ENCODE data around the gene CIPC. TPM values are rescaled to one million over a fixed set of nuclear protein-coding genes. Genes with fewer than 3 reads are reported as not detected.

Gene CIPC
- total and polyA plus RNA-seq, 9 of the 15 experiments (the other 6 are each of a cell fraction or from before 2014, with no cell fraction given): 5.0 to 16.9 (median 10.7) TPM

DNA sequence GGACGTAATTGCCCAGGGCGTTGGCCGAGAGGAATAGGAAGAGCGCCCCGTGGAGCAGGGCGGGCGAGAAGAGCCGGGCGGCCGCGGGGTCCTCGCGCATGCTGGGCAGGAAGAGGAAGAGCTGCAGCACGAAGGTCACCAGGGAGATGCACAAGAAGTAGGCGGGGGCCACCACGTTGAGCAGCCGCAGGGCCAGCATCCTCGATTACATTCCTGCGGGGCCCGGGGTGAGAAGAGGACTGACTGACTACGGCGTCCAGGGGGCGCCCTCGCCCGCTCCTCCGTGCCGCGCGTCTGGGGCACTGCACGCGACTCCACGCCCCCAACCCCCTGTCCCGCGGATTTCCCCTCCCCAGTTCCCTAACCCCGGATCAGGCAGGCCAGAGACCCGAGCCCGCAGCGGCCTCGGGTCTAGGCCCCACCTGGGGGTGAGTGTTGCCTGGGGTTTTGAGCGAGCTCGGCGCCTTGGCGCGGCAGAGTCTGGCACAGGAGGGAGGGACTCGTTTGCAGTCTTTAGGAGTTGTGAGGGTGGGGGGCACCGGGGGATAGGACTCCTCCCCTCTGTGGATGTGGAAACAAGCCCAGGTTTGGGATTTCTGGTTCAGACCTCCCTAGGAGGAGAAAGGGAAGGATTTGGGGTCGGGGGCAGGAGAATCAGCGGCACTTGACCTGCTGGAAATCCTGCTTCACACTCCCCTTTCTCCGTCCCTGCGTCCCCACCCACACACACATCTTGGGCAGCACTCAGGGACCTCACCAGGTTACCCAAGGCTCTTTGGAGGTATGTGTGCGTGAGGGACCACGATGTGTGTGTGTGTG is 41.7 kb downstream of the CIPC start (continued):
- TF ChIP-seq BHLHE40 (IDR thresholded peaks at IDR 0.05; ENCODE audit: low read length): peak; percentile 22; the same call in 1 of the 2 replicates
- TF ChIP-seq SREBF2 (CRISPR knock-in tag; IDR thresholded peaks at IDR 0.05): no peak
- no peak for TF ChIP-seq BRD9 (IDR thresholded peaks at IDR 0.05; ENCODE audit: low read depth, partially characterized antibody)
- TF ChIP-seq, protein P1, sequence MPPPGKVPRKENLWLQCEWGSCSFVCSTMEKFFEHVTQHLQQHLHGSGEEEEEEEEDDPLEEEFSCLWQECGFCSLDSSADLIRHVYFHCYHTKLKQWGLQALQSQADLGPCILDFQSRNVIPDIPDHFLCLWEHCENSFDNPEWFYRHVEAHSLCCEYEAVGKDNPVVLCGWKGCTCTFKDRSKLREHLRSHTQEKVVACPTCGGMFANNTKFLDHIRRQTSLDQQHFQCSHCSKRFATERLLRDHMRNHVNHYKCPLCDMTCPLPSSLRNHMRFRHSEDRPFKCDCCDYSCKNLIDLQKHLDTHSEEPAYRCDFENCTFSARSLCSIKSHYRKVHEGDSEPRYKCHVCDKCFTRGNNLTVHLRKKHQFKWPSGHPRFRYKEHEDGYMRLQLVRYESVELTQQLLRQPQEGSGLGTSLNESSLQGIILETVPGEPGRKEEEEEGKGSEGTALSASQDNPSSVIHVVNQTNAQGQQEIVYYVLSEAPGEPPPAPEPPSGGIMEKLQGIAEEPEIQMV (tag; conservative IDR thresholded peaks at IDR 0.05; ENCODE audit: low read depth): no peak
- no peak for TF ChIP-seq GATAD2A (IDR thresholded peaks at IDR 0.05)
- no peak for TF ChIP-seq SMC3 (conservative IDR thresholded peaks at IDR 0.05; ENCODE audit: insufficient read depth, low read depth, low read length)
- no peak for TF ChIP-seq ZNF75A (CRISPR knock-in tag; IDR thresholded peaks at IDR 0.05)
- TF ChIP-seq FOXO4 (CRISPR knock-in tag; IDR thresholded peaks at IDR 0.05): no peak
- TF ChIP-seq MAZ (CRISPR knock-in tag; conservative IDR thresholded peaks at IDR 0.05 in 1 of 2, IDR thresholded peaks at IDR 0.05 in 1 of 2): 0 out of 4 replicates have a peak, but pooled peaks of 1 of the 2 experiments have one; percentile 25
- TF ChIP-seq FOS (IDR thresholded peaks at IDR 0.05; ENCODE audit: extremely low read depth, insufficient read length): no peak
- no peak for TF ChIP-seq ZNF639 (CRISPR knock-in tag; conservative IDR thresholded peaks at IDR 0.05 in 1 of 2, IDR thresholded peaks at IDR 0.05 in 1 of 2)
- no peak for TF ChIP-seq SIX5 (IDR thresholded peaks at IDR 0.05; ENCODE audit: borderline replicate concordance in 1 of 2, insufficient read depth in 1 of 2, low read depth in 1 of 2, low read length in 2 of 2)
- TF ChIP-seq KDM5B (IDR thresholded peaks at IDR 0.05; ENCODE audit: insufficient replicate concordance, low read depth, low read length): no peak
